IMR-90 (cell line): ENCODE data around the gene NPTN. TPM values are rescaled to one million over a fixed set of nuclear protein-coding genes. Genes with fewer than 3 reads are reported as not detected.

ENCODE experiments used
- ATAC-seq: fragments of 200-7000 bp; cut with Tn5 transposase; 2 replicates; pipeline ENCODE4 v1.9.1; 2020; ENCODE audit warnings: low read depth, mild to moderate bottlenecking, moderate library complexity
- BruUV-seq: library from RNA; stranded (reverse); fragments of 400-500 nt; replicated peaks from 2 replicates; lab custom pipeline; 2021; lab: Mats Ljungman, UMichigan
- CTCF ChIA-PET: fragments of 300-600 bp; formaldehyde crosslinking; extraction: SDS; loops from one replicate; lab custom pipeline; 2021; ENCODE audit warnings: antibody characterized with exemption; lab: Yijun Ruan, JAX
- POLR2A ChIA-PET: fragments of 300-600 bp; sonication (Branson Sonifier 250); formaldehyde crosslinking; loops from one replicate; lab custom pipeline; 2022; ENCODE audit warnings: antibody characterized with exemption; ENCODE audit not compliant: unreplicated experiment; lab: Charles Lee
- DNase-seq: peaks from one replicate; pipeline ENCODE4 v3.0.0; 2013
- H2AFZ ChIP-seq: replicated peaks from 2 replicates; pipeline ENCODE3; 2013; ENCODE audit warnings: low read length, mild to moderate bottlenecking; ENCODE audit not compliant: poor library complexity
- H2AK5ac ChIP-seq: 2 replicates; pipeline ENCODE4 v1.6.1; 2013; ENCODE audit warnings: low read depth, low read length, inconsistent platforms
- H2AK9ac ChIP-seq: replicated peaks from 2 replicates; pipeline ENCODE3; 2013; ENCODE audit warnings: mild to moderate bottlenecking, low read depth, low read length, moderate library complexity; ENCODE audit not compliant: poor library complexity
- H2BK120ac ChIP-seq: 2 replicates; pipeline ENCODE4 v1.6.1; 2013; ENCODE audit warnings: low read depth, low read length, inconsistent platforms
- H2BK15ac ChIP-seq: 3 replicates; pipeline ENCODE4 v1.6.1; 2013; ENCODE audit warnings: low read depth, low read length, inconsistent platforms
- H2BK20ac ChIP-seq: 2 replicates; pipeline ENCODE4 v1.6.1; 2013; ENCODE audit warnings: low read depth, mild to moderate bottlenecking, inconsistent platforms, low read length, moderate library complexity
- H2BK5ac ChIP-seq: 2 replicates; pipeline ENCODE4 v1.6.1; 2013; ENCODE audit warnings: mild to moderate bottlenecking, low read depth, low read length, inconsistent platforms; ENCODE audit not compliant: poor library complexity, severe bottlenecking
- H3K14ac ChIP-seq: replicated peaks from 2 replicates; pipeline ENCODE4 v1.6.1; 2013; ENCODE audit warnings: low read depth, low read length, inconsistent platforms
- H3K18ac ChIP-seq: 2 replicates; pipeline ENCODE4 v1.6.1; 2013; ENCODE audit warnings: low read depth, low read length, control low read depth
- H3K23ac ChIP-seq: 2 replicates; pipeline ENCODE4 v1.6.1; 2013; ENCODE audit warnings: low read depth, low read length, inconsistent platforms
- H3K27ac ChIP-seq: 2 replicates; pipeline ENCODE4 v1.5.1; 2013; ENCODE audit warnings: mild to moderate bottlenecking, control low read depth, low read length; ENCODE audit not compliant: insufficient read depth
- H3K27me3 ChIP-seq: 2 replicates; pipeline ENCODE4 v1.6.1; 2013; ENCODE audit warnings: low read length; ENCODE audit not compliant: control insufficient read depth, insufficient read depth
- H3K36me3 ChIP-seq: 2 replicates; pipeline ENCODE4 v1.6.1; 2013; ENCODE audit warnings: low read length, mixed read lengths; ENCODE audit not compliant: control insufficient read depth, insufficient read depth
- H3K4ac ChIP-seq: 2 replicates; pipeline ENCODE4 v1.6.1; 2013; ENCODE audit warnings: low read depth, low read length, inconsistent platforms
- H3K4me1 ChIP-seq: 2 replicates; pipeline ENCODE4 v1.6.1; 2013; ENCODE audit warnings: low read length, mixed read lengths; ENCODE audit not compliant: control insufficient read depth, insufficient read depth
- H3K4me2 ChIP-seq: 2 replicates; pipeline ENCODE4 v1.6.1; 2013; ENCODE audit warnings: low read depth, mild to moderate bottlenecking, control low read depth, low read length, moderate library complexity
- H3K4me3 ChIP-seq: 2 replicates; pipeline ENCODE4 v1.5.1; 2013; ENCODE audit warnings: low read depth, mild to moderate bottlenecking, control low read depth, low read length, moderate library complexity; ENCODE audit not compliant: insufficient read depth
- H3K56ac ChIP-seq: 2 replicates; pipeline ENCODE4 v1.6.1; 2013; ENCODE audit warnings: low read length, inconsistent platforms; ENCODE audit not compliant: insufficient read depth; ENCODE audit errors: extremely low read depth
- H3K79me1 ChIP-seq, 2 experiments: 2 replicates each; pipeline ENCODE4 v1.6.1; 2013; ENCODE audit warnings: low read length in 2 of 2, inconsistent platforms in 1 of 2, low read depth in 1 of 2
- H3K9ac ChIP-seq: 2 replicates; pipeline ENCODE4 v1.6.1; 2013; ENCODE audit warnings: low read depth, low read length, control low read depth
- H3K9me1 ChIP-seq: 2 replicates; pipeline ENCODE4 v1.6.1; 2013; ENCODE audit warnings: low read length, inconsistent platforms; ENCODE audit not compliant: insufficient read depth
- H3K9me3 ChIP-seq: 2 replicates; pipeline ENCODE4 v1.6.1; 2013; ENCODE audit warnings: low read length; ENCODE audit not compliant: control insufficient read depth, insufficient read depth
- H4K20me1 ChIP-seq: 2 replicates; pipeline ENCODE4 v1.6.1; 2013; ENCODE audit warnings: low read length, inconsistent platforms; ENCODE audit not compliant: insufficient read depth
- H4K5ac ChIP-seq: 2 replicates; pipeline ENCODE4 v1.6.1; 2013; ENCODE audit warnings: mild to moderate bottlenecking, low read depth, low read length, control low read depth
- H4K8ac ChIP-seq, 2 experiments: 2 replicates each; pipeline ENCODE4 v1.6.1; 2013; ENCODE audit warnings: low read depth in 2 of 2, low read length in 2 of 2, control low read depth in 1 of 2, inconsistent platforms in 1 of 2
- H4K91ac ChIP-seq: 2 replicates; pipeline ENCODE4 v1.6.1; 2013; ENCODE audit warnings: low read depth, low read length, inconsistent platforms; ENCODE audit not compliant: insufficient read depth
- BHLHE40 ChIP-seq: fragments of 150-350 bp; IDR thresholded peaks from 2 replicates; pipeline ENCODE4 v1.6.1; 2016; ENCODE audit warnings: mild to moderate bottlenecking, low read depth, low read length
- FOS ChIP-seq: fragments of 150-350 bp; IDR thresholded peaks from 2 replicates; pipeline ENCODE4 v1.6.1; 2016; ENCODE audit warnings: low read depth, low read length
- MAZ ChIP-seq: IDR thresholded peaks from 2 replicates; pipeline ENCODE4 v1.6.1; 2012; ENCODE audit warnings: low read depth, mild to moderate bottlenecking, low read length, improper control_type of control experiment, moderate library complexity, borderline replicate concordance
- POLR2A ChIP-seq: IDR thresholded peaks from 2 replicates; pipeline ENCODE4 v1.6.1; 2012; ENCODE audit warnings: mild to moderate bottlenecking, low read depth, low read length
- RCOR1 ChIP-seq: IDR thresholded peaks from 2 replicates; pipeline ENCODE4 v1.6.1; 2012; ENCODE audit warnings: mild to moderate bottlenecking, low read length, improper control_type of control experiment; ENCODE audit not compliant: insufficient replicate concordance
- RFX5 ChIP-seq: IDR thresholded peaks from 2 replicates; pipeline ENCODE4 v1.8.0; 2012; ENCODE audit warnings: low read depth, mild to moderate bottlenecking, low read length, moderate library complexity
- SMC3 ChIP-seq: fragments of 150-350 bp; IDR thresholded peaks from 2 replicates; pipeline ENCODE4 v1.6.1; 2016; ENCODE audit warnings: low read depth, mild to moderate bottlenecking, antibody characterized with exemption, low read length, moderate library complexity
- WGBS, 2 experiments: methylation state at CpG; one replicate each; pipeline versions ENCODE4 v1.1.5 to v1.1.7; 2013; ENCODE audit warnings: missing lambda C conversion rate in 2 of 2; ENCODE audit not compliant: insufficient read length in 1 of 2; ENCODE audit errors: extremely low coverage in 2 of 2; 5-methylcytosine and 5-hydroxymethylcytosine counted together
- dilution Hi-C: fragments of 300-500 bp; cut with HindIII; formaldehyde crosslinking; loops from one replicate; pipeline ENCODE4 v1.14.3; 2018; ENCODE audit warnings: low sequenced_read_pairs; ENCODE audit not compliant: unreplicated experiment
- in situ Hi-C: fragments of 300-500 bp; cut with MboI; formaldehyde crosslinking; loops from 3 replicates; pipeline ENCODE4 v1.14.3; 2019; ENCODE audit warnings: low sequenced_read_pairs, inconsistent platforms, mixed read lengths
- intact Hi-C: fragments of 100-400 bp; cut with micrococcal nuclease; formaldehyde crosslinking; loops from 2 replicates; pipeline ENCODE4 v1.10.0; 2022
- polyA plus RNA-seq, 3 experiments: library from polyadenylated mRNA; depleted of rRNA; stranded (reverse); fragments of >200 nt; gene quantifications; 2 replicates each; pipeline ENCODE4 v1.2.3, GENCODE V29; 2012; ENCODE audit warnings: low replicate concordance in 1 of 3
- total RNA-seq: library from RNA; depleted of rRNA; stranded (reverse); fragments of >200 nt; gene quantifications from 2 replicates; pipeline ENCODE4 v1.2.3, GENCODE V29; 2012

The NPTN gene
- total and polyA plus RNA-seq, 2 of the 4 experiments (the other 2 are of a cell fraction), result 171 to 329 TPM

GRCh38 chr15:73604477-73604876 is 28.7 kb downstream of the NPTN start:
- ChIA-PET POLR2A (no interaction called here), CTCF (interaction anchor here (1.3 kb wide), 1 partner anchor 32 kb away, joined by 6 read pairs; no protein-coding TSS in a partner anchor)
- no peak overlapping the region for H4K91ac ChIP-seq
- dilution Hi-C loops (no loop called here), intact Hi-C loops (no loop called here), in situ Hi-C loops (no loop called here)
- H3K4me3 ChIP-seq, result no peak overlapping the region
- no peak overlapping the region for H2BK120ac ChIP-seq
- WGBS, 2 experiments, result no CpG with 5 or more reads among the region's 1 CpG
- H2BK15ac ChIP-seq, result no peak overlapping the region
- H2AK9ac ChIP-seq, result no peak overlapping the region
- H3K9ac ChIP-seq, result no peak overlapping the region
- H4K20me1 ChIP-seq, result peaks cover 93% of the 10 kb centered on the region
- no peak for ATAC-seq
- peaks cover 26% of the 10 kb centered on the region for H3K4me1 ChIP-seq
- no peak overlapping the region for H3K27ac ChIP-seq
- H3K36me3 ChIP-seq, result no peaks in the 10 kb centered on the region
- H2AFZ ChIP-seq, result no peak overlapping the region
- no peak overlapping the region for H3K18ac ChIP-seq
- no peak overlapping the region for H3K14ac ChIP-seq
- no TSS peak for BruUV-seq
- H2BK5ac ChIP-seq, result no peak overlapping the region
- no peaks in the 10 kb centered on the region for H3K9me3 ChIP-seq
- no peak overlapping the region for H3K4ac ChIP-seq
- H3K4me2 ChIP-seq, result no peak overlapping the region
- no peaks in the 10 kb centered on the region for H3K27me3 ChIP-seq
- H2BK20ac ChIP-seq, result no peak overlapping the region
- DNase-seq, result no peak
- peaks cover 33% of the 10 kb centered on the region for H3K9me1 ChIP-seq
- no peak overlapping the region for H2AK5ac ChIP-seq
- peaks cover 22 to 89% of the 10 kb centered on the region in 2 experiments for H3K79me1 ChIP-seq
- no peak overlapping the region for H4K8ac ChIP-seq
- no peak overlapping the region for H3K56ac ChIP-seq
- no peak overlapping the region for H4K5ac ChIP-seq
- TF ChIP-seq SMC3 (no peak), POLR2A (no peak), MAZ (no peak), RCOR1 (no peak), FOS (no peak), BHLHE40 (no peak), RFX5 (no peak)
- H3K23ac ChIP-seq, result no peak overlapping the region
